Fibroblast of lung (primary cell): ENCODE measurements around the gene TSPAN5. TPM values are rescaled to one million over a fixed set of nuclear protein-coding genes. Genes with fewer than 3 reads are reported as not detected.

Experiments
- DNase-seq, 2 donors: peaks; one replicate each; pipeline versions ENCODE4 v3.0.0 to v3.0.0-alpha.2; 2010; ENCODE audit warnings: low read depth in 2 of 2
- H2AFZ ChIP-seq: 2 replicates; pipeline ENCODE4 v1.5.1; 2012; ENCODE audit warnings: low read length, control low read depth, inconsistent platforms
- H3K27ac ChIP-seq: 2 replicates; pipeline ENCODE4 v1.5.1; 2011; ENCODE audit warnings: low read length, control low read depth; ENCODE audit not compliant: insufficient read depth
- H3K27me3 ChIP-seq: 2 replicates; pipeline ENCODE4 v1.5.1; 2011; ENCODE audit warnings: mild to moderate bottlenecking, low read length; ENCODE audit not compliant: control insufficient read depth, insufficient read depth
- H3K36me3 ChIP-seq: 2 replicates; pipeline ENCODE4 v1.5.1; 2011; ENCODE audit warnings: low read length; ENCODE audit not compliant: control insufficient read depth, insufficient read depth
- H3K4me1 ChIP-seq: 2 replicates; pipeline ENCODE4 v1.5.1; 2011; ENCODE audit warnings: low read length; ENCODE audit not compliant: control insufficient read depth, insufficient read depth; ENCODE audit errors: extremely low read depth
- H3K4me2 ChIP-seq: 2 replicates; pipeline ENCODE4 v1.5.1; 2011; ENCODE audit warnings: low read length, control low read depth; ENCODE audit not compliant: insufficient read depth; ENCODE audit errors: extremely low read depth
- H3K4me3 ChIP-seq, 4 experiments: fragments of 200-600 bp in 1 of 4; sonication (generic) in 1 of 4; replicated peaks in 1 of 4; 2 replicates each; pipeline ENCODE4 v1.5.1; 2011 to 2016; ENCODE audit warnings: low read length in 4 of 4, low read depth in 3 of 4, mild to moderate bottlenecking in 3 of 4, control low read depth in 2 of 4, inconsistent platforms in 1 of 4, mixed read lengths in 1 of 4; ENCODE audit not compliant: insufficient read depth in 1 of 4; ENCODE audit errors: control extremely low read depth in 1 of 4
- H3K79me2 ChIP-seq: 2 replicates; pipeline ENCODE4 v1.5.1; 2012; ENCODE audit warnings: mild to moderate bottlenecking, low read length, inconsistent platforms; ENCODE audit not compliant: control insufficient read depth, insufficient read depth
- H3K9ac ChIP-seq: 2 replicates; pipeline ENCODE4 v1.5.1; 2011; ENCODE audit warnings: mild to moderate bottlenecking, low read length, control low read depth; ENCODE audit not compliant: insufficient read depth
- H3K9me3 ChIP-seq: 2 replicates; pipeline ENCODE4 v1.5.1; 2012; ENCODE audit warnings: low read depth, low read length; ENCODE audit not compliant: control insufficient read depth, insufficient read depth
- H4K20me1 ChIP-seq: 2 replicates; pipeline ENCODE4 v1.5.1; 2011; ENCODE audit warnings: low read length; ENCODE audit not compliant: control insufficient read depth, insufficient read depth; ENCODE audit errors: extremely low read depth
- EZH2 ChIP-seq: IDR thresholded peaks from 2 replicates; pipeline ENCODE4 v1.5.1; 2012; ENCODE audit warnings: low read length, control low read depth, mild to moderate bottlenecking; ENCODE audit errors: missing control alignments
- polyA plus RNA-seq, 2 donors: library from polyadenylated mRNA; depleted of rRNA in 1 of 2; stranded (reverse) in 1 of 2; unstranded in 1 of 2; fragments of >200 nt; gene quantifications; 2 replicates each; pipeline ENCODE4 v1.2.1, GENCODE V29; 2011 to 2012; ENCODE audit warnings: missing spikeins in 1 of 2
- total RNA-seq: library from RNA; depleted of rRNA; stranded (reverse); fragments of >200 nt; gene quantifications from 2 replicates; pipeline ENCODE4 v1.2.1, GENCODE V29; 2014
- TF ChIP-seq, protein P1 (sequence below), 2 donors: IDR thresholded peaks in 1 of 2; conservative IDR thresholded peaks in 1 of 2; 1 replicate in 1 of 2; 2 replicates in 1 of 2; pipeline ENCODE4 v1.5.1; 2011 to 2012; ENCODE audit warnings: low read length in 2 of 2, control low read depth in 1 of 2, inconsistent platforms in 1 of 2, low read depth in 1 of 2, mild to moderate bottlenecking in 1 of 2

TSPAN5 gene
- total and polyA plus RNA-seq, 2 donors (not counting 1 experiment from before 2014, with no cell fraction given), result 109 to 129 TPM

DNA sequence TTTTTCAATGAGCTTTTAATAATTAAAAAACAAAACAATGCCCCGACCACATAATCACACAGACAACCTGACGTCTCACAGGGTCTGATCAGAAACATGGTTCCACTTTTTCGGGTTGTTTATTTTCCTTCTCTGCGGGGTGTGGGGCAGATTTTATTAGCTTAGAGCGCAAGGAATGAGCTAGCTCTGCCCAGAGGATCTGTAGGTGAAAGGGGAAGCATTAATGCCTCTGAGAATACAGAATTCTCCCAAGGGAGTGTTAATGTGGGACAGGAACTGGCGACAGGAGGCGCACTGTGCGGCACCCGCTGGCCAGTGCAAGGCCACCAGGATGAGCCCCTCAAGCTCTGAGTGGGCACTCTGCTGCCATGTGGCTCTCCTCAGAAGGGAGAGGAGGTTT is 181.5 kb downstream of the TSPAN5 start:
- H3K79me2 ChIP-seq, result peaks cover 9% of the 10 kb centered on the region
- H3K4me1 ChIP-seq, result peaks cover 2% of the 10 kb centered on the region
- no peak for DNase-seq
- no peak overlapping the region for H2AFZ ChIP-seq
- TF ChIP-seq, protein P1, sequence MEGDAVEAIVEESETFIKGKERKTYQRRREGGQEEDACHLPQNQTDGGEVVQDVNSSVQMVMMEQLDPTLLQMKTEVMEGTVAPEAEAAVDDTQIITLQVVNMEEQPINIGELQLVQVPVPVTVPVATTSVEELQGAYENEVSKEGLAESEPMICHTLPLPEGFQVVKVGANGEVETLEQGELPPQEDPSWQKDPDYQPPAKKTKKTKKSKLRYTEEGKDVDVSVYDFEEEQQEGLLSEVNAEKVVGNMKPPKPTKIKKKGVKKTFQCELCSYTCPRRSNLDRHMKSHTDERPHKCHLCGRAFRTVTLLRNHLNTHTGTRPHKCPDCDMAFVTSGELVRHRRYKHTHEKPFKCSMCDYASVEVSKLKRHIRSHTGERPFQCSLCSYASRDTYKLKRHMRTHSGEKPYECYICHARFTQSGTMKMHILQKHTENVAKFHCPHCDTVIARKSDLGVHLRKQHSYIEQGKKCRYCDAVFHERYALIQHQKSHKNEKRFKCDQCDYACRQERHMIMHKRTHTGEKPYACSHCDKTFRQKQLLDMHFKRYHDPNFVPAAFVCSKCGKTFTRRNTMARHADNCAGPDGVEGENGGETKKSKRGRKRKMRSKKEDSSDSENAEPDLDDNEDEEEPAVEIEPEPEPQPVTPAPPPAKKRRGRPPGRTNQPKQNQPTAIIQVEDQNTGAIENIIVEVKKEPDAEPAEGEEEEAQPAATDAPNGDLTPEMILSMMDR (conservative IDR thresholded peaks at IDR 0.05 in 1 of 2, IDR thresholded peaks at IDR 0.05 in 1 of 2; ENCODE audit: low read depth in 1 of 2, low read length in 2 of 2), result no peak
- TF ChIP-seq EZH2, result no peak
- H3K36me3 ChIP-seq, result peaks cover 8% of the 10 kb centered on the region
- H3K4me2 ChIP-seq, result no peak overlapping the region
- H3K9ac ChIP-seq, result no peak overlapping the region
- H3K9me3 ChIP-seq, result no peaks in the 10 kb centered on the region
- H3K4me3 ChIP-seq, result no peak overlapping the region
- H3K27me3 ChIP-seq, result no peaks in the 10 kb centered on the region
- no peak overlapping the region for H3K27ac ChIP-seq
- no peaks in the 10 kb centered on the region for H4K20me1 ChIP-seq

DNA sequence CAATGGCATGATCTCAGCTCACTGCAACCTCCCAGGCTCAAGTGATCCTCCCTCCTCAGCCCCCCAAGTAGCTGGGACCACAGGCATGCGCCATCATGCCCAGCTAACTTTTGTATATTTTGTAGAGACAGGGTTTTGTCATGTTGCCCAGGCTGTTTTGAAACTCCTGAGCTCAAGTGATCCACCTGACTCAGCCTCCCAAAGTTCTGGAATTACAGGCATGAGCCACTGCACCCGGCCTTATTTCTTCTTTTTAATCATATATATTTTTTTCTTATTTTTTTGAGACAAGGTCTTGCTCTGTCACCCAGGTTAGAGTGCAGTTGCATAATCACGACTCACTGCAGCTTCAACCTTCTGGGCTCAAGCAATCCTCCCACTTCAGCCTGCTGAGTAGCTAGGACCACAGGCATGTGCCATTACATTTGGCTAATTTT is 184.0 kb downstream of the TSPAN5 start:
- H3K9me3 ChIP-seq, result no peaks in the 10 kb centered on the region
- H3K4me2 ChIP-seq, result no peak overlapping the region
- H3K36me3 ChIP-seq, result peaks cover 13% of the 10 kb centered on the region
- H3K27ac ChIP-seq, result peak overlapping the region; percentile 23
- H3K4me1 ChIP-seq, result peaks cover 2% of the 10 kb centered on the region
- no peak for TF ChIP-seq EZH2
- TF ChIP-seq, protein P1 (conservative IDR thresholded peaks at IDR 0.05 in 1 of 2, IDR thresholded peaks at IDR 0.05 in 1 of 2; ENCODE audit: low read depth in 1 of 2, low read length in 2 of 2), result no peak
- no peak overlapping the region for H2AFZ ChIP-seq
- no peak overlapping the region for H3K4me3 ChIP-seq
- H4K20me1 ChIP-seq, result no peaks in the 10 kb centered on the region
- DNase-seq, result peak; percentile 76 to 83
- no peaks in the 10 kb centered on the region for H3K79me2 ChIP-seq
- no peaks in the 10 kb centered on the region for H3K27me3 ChIP-seq
- H3K9ac ChIP-seq, result no peak overlapping the region

DNA sequence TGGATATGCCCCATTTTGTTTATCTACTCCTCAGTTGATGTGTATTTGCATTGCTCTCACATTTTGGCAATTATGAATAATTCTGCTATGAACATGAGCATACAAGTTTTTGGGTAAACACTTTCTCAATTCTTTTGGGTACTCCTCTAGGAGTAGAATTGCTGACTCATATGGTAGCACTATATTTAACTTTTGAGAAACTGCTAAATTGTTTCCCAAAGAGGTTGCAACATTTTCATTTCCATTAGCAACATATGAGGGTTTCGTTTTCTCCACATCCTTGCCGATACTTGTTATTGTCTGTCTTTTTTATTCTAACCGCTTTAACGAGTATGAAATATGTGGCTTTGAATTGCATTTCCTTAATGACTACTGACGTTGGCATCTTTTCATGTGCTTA is 185.4 kb downstream of the TSPAN5 start:
- Histone ChIP-seq H3K27ac (no peak overlapping the region), H3K79me2 (no peaks in the 10 kb centered on the region), H3K9me3 (no peaks in the 10 kb centered on the region), H3K4me1 (peaks cover 6% of the 10 kb centered on the region), H3K4me2 (no peak overlapping the region), H3K9ac (no peak overlapping the region), H3K4me3 (no peak overlapping the region), H3K27me3 (no peaks in the 10 kb centered on the region), H4K20me1 (no peaks in the 10 kb centered on the region), H3K36me3 (peaks cover 12% of the 10 kb centered on the region), H2AFZ (no peak overlapping the region)
- DNase-seq, result peak in 1 of 2 donors; percentile 68
- TF ChIP-seq, protein P1 (conservative IDR thresholded peaks at IDR 0.05 in 1 of 2, IDR thresholded peaks at IDR 0.05 in 1 of 2; ENCODE audit: low read depth in 1 of 2, low read length in 2 of 2), result no peak
- TF ChIP-seq EZH2, result no peak
